Adrenal gland (tissue), 12 donors: ENCODE measurements around the gene PEX3. TPM values are rescaled to one million over a fixed set of nuclear protein-coding genes. Genes with fewer than 3 reads are reported as not detected.
"Not testable (repeated sequence)": the region's sequence is repeated elsewhere in the genome, so short reads cannot be mapped to it uniquely, and the experiment has no call there.

Experiments
- DNase-seq, 7 donors: peaks; one replicate each; pipeline ENCODE4 v3.0.0-alpha.2; 2019 to 2020
- H3K27ac ChIP-seq, 5 donors: fragments of 200-600 bp; sonication (generic) in 4 of 5; 1 replicate in 3 of 5; 2 replicates in 2 of 5; pipeline versions ENCODE4 v1.5.1 to v1.8.0; 2016 to 2020; ENCODE audit warnings: mild to moderate bottlenecking in 1 of 5
- H3K27me3 ChIP-seq: fragments of 200-600 bp; 2 replicates; pipeline ENCODE4 v1.8.0; 2021
- H3K36me3 ChIP-seq, 2 donors: fragments of 200-600 bp; replicated peaks in 1 of 2; 1 replicate in 1 of 2; 2 replicates in 1 of 2; pipeline versions ENCODE4 v1.5.1 to v1.8.0; 2018 to 2022
- H3K4me1 ChIP-seq, 2 donors: fragments of 200-600 bp; replicated peaks in 1 of 2; 1 replicate in 1 of 2; 2 replicates in 1 of 2; pipeline versions ENCODE4 v1.5.1 to v1.8.0; 2018 to 2021
- H3K4me3 ChIP-seq, 4 donors: fragments of 200-600 bp; sonication (generic) in 3 of 4; one replicate each; pipeline ENCODE4 v1.5.1; 2016 to 2018
- H3K9me3 ChIP-seq, 3 donors: fragments of 200-600 bp; sonication (generic) in 1 of 3; replicated peaks in 1 of 3; 1 replicate in 2 of 3; 2 replicates in 1 of 3; pipeline versions ENCODE4 v1.5.1 to v1.8.0; 2016 to 2021
- POLR2A ChIP-seq, 2 donors: fragments of 450-650 bp; IDR thresholded peaks; one replicate each; pipeline ENCODE4 v1.6.1; 2017; ENCODE audit warnings: antibody characterized with exemption in 2 of 2, mild to moderate bottlenecking in 2 of 2, moderate library complexity in 1 of 2
- WGBS, 4 donors: extraction: QIAGEN DNeasy Blood & Tissue Kit in 2 of 4; methylation state at CpG; one replicate each; pipeline versions ENCODE4 v1.1.5 to v1.1.7; 2013 to 2017; 5-methylcytosine and 5-hydroxymethylcytosine counted together
- intact Hi-C, 2 donors: fragments of 100-400 bp; cut with DNase I; formaldehyde crosslinking; loops; one replicate each; pipeline versions ENCODE4 v1.14.1 to v1.15.0; 2022 to 2023
- polyA plus RNA-seq, 3 donors: library from polyadenylated mRNA; stranded (reverse); fragments of 200-250 nt in 2 of 3; fragments of 350-450 nt in 1 of 3; fragmentation: Illumina TruSeq in 1 of 3; extraction: RNeasy Lipid Tissue Mini Kit (QIAGEN cat#74804) in 1 of 3; gene quantifications; one replicate each; pipeline ENCODE4 v1.2.3, GENCODE V29; 2013 to 2014
- total RNA-seq, 9 donors: library from RNA; depleted of rRNA in 4 of 9; stranded (reverse); fragments of >200 nt in 4 of 9; fragments of 120-200 nt in 1 of 9; fragmentation: NEBNext Ultra II Directional in 1 of 9; extraction: Animal tissue kit (Norgen Biotek cat#: 25700) in 1 of 9; gene quantifications; one replicate each; pipeline versions ENCODE4 v1.1.0 to v1.2.4, GENCODE V29; 2013 to 2023
- TF ChIP-seq, protein P1 (sequence below), 6 experiments: fragments of 450-650 bp in 4 of 6; fragments of 200-600 bp in 2 of 6; sonication (generic) in 1 of 6; IDR thresholded peaks; 1 replicate in 5 of 6; 2 replicates in 1 of 6; pipeline versions ENCODE4 v1.5.1 to v1.8.0; 2016 to 2021; ENCODE audit warnings: antibody characterized with exemption in 6 of 6, mild to moderate bottlenecking in 2 of 6, moderate library complexity in 1 of 6
- donor health status: healthy with polysubstance abuse.
- donor health status: Bipolar disorder and iron deficiency.
- donor health status: DM: yes; HTN: yes; CAD: no.
- donor health status: DM: no; HTN: no; CAD: no.
- donor health status: DM: no; HTN: no; CAD: no.
- donor health status: DM: yes; HTN: yes; CAD: no.

The PEX3 gene
- total and polyA plus RNA-seq, 12 donors: 16.3 to 165 (median 54.2) TPM

- Histone ChIP-seq H3K4me3 (no peak overlapping the region), H3K4me1 (no peaks in the 10 kb centered on the region), H3K27me3 (no peaks in the 10 kb centered on the region), H3K36me3 (no peaks in the 10 kb centered on the region), H3K27ac (no peak overlapping the region), H3K9me3 (no peaks in the 10 kb centered on the region)
- no peak for DNase-seq
- intact Hi-C loops: no loop called here
- no peak for TF ChIP-seq POLR2A (IDR thresholded peaks at IDR 0.05)
- TF ChIP-seq, protein P1, sequence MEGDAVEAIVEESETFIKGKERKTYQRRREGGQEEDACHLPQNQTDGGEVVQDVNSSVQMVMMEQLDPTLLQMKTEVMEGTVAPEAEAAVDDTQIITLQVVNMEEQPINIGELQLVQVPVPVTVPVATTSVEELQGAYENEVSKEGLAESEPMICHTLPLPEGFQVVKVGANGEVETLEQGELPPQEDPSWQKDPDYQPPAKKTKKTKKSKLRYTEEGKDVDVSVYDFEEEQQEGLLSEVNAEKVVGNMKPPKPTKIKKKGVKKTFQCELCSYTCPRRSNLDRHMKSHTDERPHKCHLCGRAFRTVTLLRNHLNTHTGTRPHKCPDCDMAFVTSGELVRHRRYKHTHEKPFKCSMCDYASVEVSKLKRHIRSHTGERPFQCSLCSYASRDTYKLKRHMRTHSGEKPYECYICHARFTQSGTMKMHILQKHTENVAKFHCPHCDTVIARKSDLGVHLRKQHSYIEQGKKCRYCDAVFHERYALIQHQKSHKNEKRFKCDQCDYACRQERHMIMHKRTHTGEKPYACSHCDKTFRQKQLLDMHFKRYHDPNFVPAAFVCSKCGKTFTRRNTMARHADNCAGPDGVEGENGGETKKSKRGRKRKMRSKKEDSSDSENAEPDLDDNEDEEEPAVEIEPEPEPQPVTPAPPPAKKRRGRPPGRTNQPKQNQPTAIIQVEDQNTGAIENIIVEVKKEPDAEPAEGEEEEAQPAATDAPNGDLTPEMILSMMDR (IDR thresholded peaks at IDR 0.05): no peak
- 88 to 95% (median 93%) methylated on average over 2 of the region's 2 CpGs for WGBS, 4 donors
These were observed 9.6 kb upstream of the PEX3 start for GRCh38 chr6:143441010-143441409.

GRCh38 chr6:143441680-143442545, 8.7 kb upstream of the PEX3 start:
- intact Hi-C loops: no loop called here
- 88 to 96% (median 92%) methylated on average over 8 of the region's 8 CpGs for WGBS, 4 donors
- TF ChIP-seq, protein P1 (IDR thresholded peaks at IDR 0.05): no peak
- no peak for TF ChIP-seq POLR2A (IDR thresholded peaks at IDR 0.05)
- H3K9me3 ChIP-seq: no peaks in the 10 kb centered on the region
- H3K27me3 ChIP-seq: no peaks in the 10 kb centered on the region
- no peak for DNase-seq
- no peaks in the 10 kb centered on the region for H3K36me3 ChIP-seq
- H3K4me3 ChIP-seq: no peak overlapping the region
- H3K27ac ChIP-seq: no peak overlapping the region
- H3K4me1 ChIP-seq: no peaks in the 10 kb centered on the region

DNA sequence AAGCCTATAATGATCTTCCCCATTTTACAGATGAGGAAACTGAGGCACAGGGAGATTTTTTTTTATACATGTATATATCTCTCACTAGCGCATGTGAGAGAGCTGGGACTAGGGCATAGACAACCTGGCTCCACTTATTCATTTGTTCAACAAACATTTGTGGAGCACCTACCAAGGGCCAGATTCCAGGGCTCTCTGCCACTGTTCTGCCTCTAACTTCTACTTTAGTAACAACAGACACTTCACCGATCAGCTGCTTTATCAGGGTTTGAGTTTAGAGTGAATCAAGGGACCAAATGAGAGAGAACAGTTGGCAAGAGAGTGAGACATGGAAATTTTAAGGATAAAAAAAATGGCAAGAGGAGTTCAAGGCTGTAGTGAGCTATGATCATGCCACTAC, 7.5 kb upstream of the PEX3 start:
- no peak overlapping the region for H3K4me3 ChIP-seq
- H3K9me3 ChIP-seq: no peaks in the 10 kb centered on the region
- H3K36me3 ChIP-seq: no peaks in the 10 kb centered on the region
- 89 to 99% (median 93%) methylated on average over 2 of the region's 2 CpGs for WGBS, 4 donors
- H3K4me1 ChIP-seq: no peaks in the 10 kb centered on the region
- H3K27ac ChIP-seq: no peak overlapping the region
- H3K27me3 ChIP-seq: no peaks in the 10 kb centered on the region
- no peak for DNase-seq
- intact Hi-C loops: no loop called here
- TF ChIP-seq POLR2A (IDR thresholded peaks at IDR 0.05): no peak
- TF ChIP-seq, protein P1 (IDR thresholded peaks at IDR 0.05): no peak

- H3K9me3 ChIP-seq, H3K4me3 ChIP-seq, H3K27ac ChIP-seq, DNase-seq, intact Hi-C loops, H3K27me3 ChIP-seq, H3K36me3 ChIP-seq: not testable (repeated sequence)
- peaks cover 7 to 24% of the 10 kb centered on the region in 2 donors for H3K4me1 ChIP-seq
- WGBS, 4 donors: 93 to 100% (median 97%) methylated on average over 2 of the region's 2 CpGs
These were observed 2.7 kb upstream of the PEX3 start for GRCh38 chr6:143447865-143448264.
